ENCODE data around the gene EEF1B2.

Gene EEF1B2

DNA sequence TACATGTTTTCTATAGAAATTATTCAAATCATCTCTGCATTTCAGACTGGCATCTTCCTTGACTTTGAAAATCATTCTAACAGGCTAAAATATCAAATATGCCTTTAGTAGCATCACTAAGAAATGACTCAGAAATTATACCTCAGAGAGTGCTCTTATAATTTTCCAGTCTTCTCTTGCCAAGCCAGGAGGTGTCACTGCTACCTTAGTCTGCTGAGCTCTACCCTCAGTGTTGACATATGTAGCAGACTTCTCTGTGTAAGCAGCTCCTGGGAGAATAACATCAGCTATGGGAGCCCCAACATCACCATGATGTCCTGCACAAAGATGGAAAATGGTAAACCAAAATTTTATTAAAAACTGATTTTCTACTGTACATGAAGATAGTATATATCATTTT, 32.0 kb upstream of the EEF1B2 start:
- no peaks in the 10 kb centered on the region for H3K4me1 ChIP-seq (ENCODE audit: insufficient read depth, low read length, poor library complexity, severe bottlenecking)
- no peaks in the 10 kb centered on the region for H3K27me3 ChIP-seq (ENCODE audit: insufficient read depth, low read length, poor library complexity, severe bottlenecking)
- no peaks in the 10 kb centered on the region for H3K79me2 ChIP-seq (ENCODE audit: insufficient read depth, low read length)
- TF ChIP-seq, protein P1, sequence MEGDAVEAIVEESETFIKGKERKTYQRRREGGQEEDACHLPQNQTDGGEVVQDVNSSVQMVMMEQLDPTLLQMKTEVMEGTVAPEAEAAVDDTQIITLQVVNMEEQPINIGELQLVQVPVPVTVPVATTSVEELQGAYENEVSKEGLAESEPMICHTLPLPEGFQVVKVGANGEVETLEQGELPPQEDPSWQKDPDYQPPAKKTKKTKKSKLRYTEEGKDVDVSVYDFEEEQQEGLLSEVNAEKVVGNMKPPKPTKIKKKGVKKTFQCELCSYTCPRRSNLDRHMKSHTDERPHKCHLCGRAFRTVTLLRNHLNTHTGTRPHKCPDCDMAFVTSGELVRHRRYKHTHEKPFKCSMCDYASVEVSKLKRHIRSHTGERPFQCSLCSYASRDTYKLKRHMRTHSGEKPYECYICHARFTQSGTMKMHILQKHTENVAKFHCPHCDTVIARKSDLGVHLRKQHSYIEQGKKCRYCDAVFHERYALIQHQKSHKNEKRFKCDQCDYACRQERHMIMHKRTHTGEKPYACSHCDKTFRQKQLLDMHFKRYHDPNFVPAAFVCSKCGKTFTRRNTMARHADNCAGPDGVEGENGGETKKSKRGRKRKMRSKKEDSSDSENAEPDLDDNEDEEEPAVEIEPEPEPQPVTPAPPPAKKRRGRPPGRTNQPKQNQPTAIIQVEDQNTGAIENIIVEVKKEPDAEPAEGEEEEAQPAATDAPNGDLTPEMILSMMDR (conservative IDR thresholded peaks at IDR 0.05; ENCODE audit: low read length) = peak; percentile 43
- no peak for TF ChIP-seq EZH2phosphoT487 (IDR thresholded peaks at IDR 0.05; ENCODE audit: borderline replicate concordance)
- H3K4me3 ChIP-seq (ENCODE audit: low read length, poor library complexity, severe bottlenecking) = no peak overlapping the region
- H2AFZ ChIP-seq (ENCODE audit: low read length) = no peak overlapping the region
- no peaks in the 10 kb centered on the region for H3K9me3 ChIP-seq (ENCODE audit: insufficient read depth, low read depth, low read length)
- no peaks in the 10 kb centered on the region for H3K9me2 ChIP-seq (replicated peaks; ENCODE audit: low read depth, low read length)
- no peaks in the 10 kb centered on the region for H4K20me1 ChIP-seq (ENCODE audit: insufficient read depth, low read length, poor library complexity, severe bottlenecking)
- H3K9ac ChIP-seq (ENCODE audit: low read depth, low read length, poor library complexity, severe bottlenecking) = no peak overlapping the region
- H3K4me2 ChIP-seq (ENCODE audit: low read depth, low read length, poor library complexity, severe bottlenecking) = no peak overlapping the region
- no peaks in the 10 kb centered on the region for H3F3A ChIP-seq (ENCODE audit: low read depth)
- peaks cover 63% of the 10 kb centered on the region for H3K36me3 ChIP-seq (ENCODE audit: insufficient read depth, low read length)

DNA sequence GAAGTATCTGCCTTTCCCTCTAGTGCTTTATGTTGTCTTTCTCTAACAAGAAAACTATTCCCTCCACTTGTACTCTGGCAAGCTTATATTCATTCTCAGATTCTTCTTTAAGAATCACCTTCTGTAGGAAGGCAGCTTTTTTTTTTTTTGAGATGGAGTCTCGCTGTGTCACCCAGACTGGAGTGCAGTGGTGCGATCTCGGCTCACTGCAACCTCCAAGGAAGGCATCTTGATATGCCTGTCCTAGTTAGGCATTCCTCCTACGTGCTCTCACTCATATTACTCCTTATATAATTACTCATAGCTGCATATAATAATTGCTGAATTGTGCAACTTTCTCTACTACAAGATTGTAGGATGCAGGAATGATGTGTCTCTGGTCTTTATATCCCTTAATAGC, 16.2 kb upstream of the EEF1B2 start:
- H3F3A ChIP-seq (ENCODE audit: low read depth) = no peaks in the 10 kb centered on the region
- H3K36me3 ChIP-seq (ENCODE audit: insufficient read depth, low read length) = peaks cover 82% of the 10 kb centered on the region
- H4K20me1 ChIP-seq (ENCODE audit: insufficient read depth, low read length, poor library complexity, severe bottlenecking) = no peaks in the 10 kb centered on the region
- no peaks in the 10 kb centered on the region for H3K4me1 ChIP-seq (ENCODE audit: insufficient read depth, low read length, poor library complexity, severe bottlenecking)
- H3K9me3 ChIP-seq (ENCODE audit: insufficient read depth, low read depth, low read length) = no peaks in the 10 kb centered on the region
- TF ChIP-seq, protein P1 (conservative IDR thresholded peaks at IDR 0.05; ENCODE audit: low read length) = no peak
- no peak for TF ChIP-seq EZH2phosphoT487 (IDR thresholded peaks at IDR 0.05; ENCODE audit: borderline replicate concordance)
- no peaks in the 10 kb centered on the region; the same call in 1 of the 2 replicates for H3K79me2 ChIP-seq (ENCODE audit: insufficient read depth, low read length)
- H3K4me3 ChIP-seq (ENCODE audit: low read length, poor library complexity, severe bottlenecking) = no peak overlapping the region
- no peak overlapping the region for H3K9ac ChIP-seq (ENCODE audit: low read depth, low read length, poor library complexity, severe bottlenecking)
- H3K9me2 ChIP-seq (replicated peaks; ENCODE audit: low read depth, low read length) = no peaks in the 10 kb centered on the region
- H3K27me3 ChIP-seq (ENCODE audit: insufficient read depth, low read length, poor library complexity, severe bottlenecking) = no peaks in the 10 kb centered on the region
- no peak overlapping the region for H3K4me2 ChIP-seq (ENCODE audit: low read depth, low read length, poor library complexity, severe bottlenecking)
- H2AFZ ChIP-seq (ENCODE audit: low read length) = no peak overlapping the region

DNA sequence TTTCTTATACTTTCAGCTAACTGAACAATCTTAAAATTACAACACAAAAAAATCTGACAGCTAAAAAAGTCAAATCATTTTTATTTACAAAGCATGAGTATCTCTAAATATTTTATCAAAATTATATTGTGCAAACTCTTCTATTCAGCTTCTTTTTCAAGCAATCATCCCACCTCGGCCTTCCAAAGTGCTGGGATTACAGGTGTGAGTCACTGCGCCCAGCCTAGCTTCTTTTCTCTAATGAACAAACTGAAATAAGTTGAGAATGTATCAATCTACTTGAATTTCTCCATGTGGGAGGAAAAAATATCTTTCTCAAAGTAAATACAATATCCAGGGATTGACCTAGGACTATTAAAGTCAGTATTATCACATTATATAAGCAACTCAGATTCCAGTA, 15.3 kb upstream of the EEF1B2 start:
- TF ChIP-seq, protein P1 (conservative IDR thresholded peaks at IDR 0.05; ENCODE audit: low read length) = no peak
- no peak for TF ChIP-seq EZH2phosphoT487 (IDR thresholded peaks at IDR 0.05; ENCODE audit: borderline replicate concordance)
- Histone ChIP-seq H3K4me2 (ENCODE audit: low read depth, low read length, poor library complexity, severe bottlenecking) (no peak overlapping the region), H3K36me3 (ENCODE audit: insufficient read depth, low read length) (peaks cover 85% of the 10 kb centered on the region), H3F3A (ENCODE audit: low read depth) (no peaks in the 10 kb centered on the region), H3K9ac (ENCODE audit: low read depth, low read length, poor library complexity, severe bottlenecking) (no peak overlapping the region), H3K9me2 (replicated peaks; ENCODE audit: low read depth, low read length) (no peaks in the 10 kb centered on the region), H4K20me1 (ENCODE audit: insufficient read depth, low read length, poor library complexity, severe bottlenecking) (no peaks in the 10 kb centered on the region), H3K27me3 (ENCODE audit: insufficient read depth, low read length, poor library complexity, severe bottlenecking) (no peaks in the 10 kb centered on the region), H3K9me3 (ENCODE audit: insufficient read depth, low read depth, low read length) (no peaks in the 10 kb centered on the region), H3K4me1 (ENCODE audit: insufficient read depth, low read length, poor library complexity, severe bottlenecking) (no peaks in the 10 kb centered on the region), H3K79me2 (ENCODE audit: insufficient read depth, low read length) (no peaks in the 10 kb centered on the region; the same call in 1 of the 2 replicates), H3K4me3 (ENCODE audit: low read length, poor library complexity, severe bottlenecking) (no peak overlapping the region), H2AFZ (ENCODE audit: low read length) (no peak overlapping the region)

Measured in Loucy (cell line).